Endothelial cell of umbilical vein (primary cell): ENCODE results near the gene TMEM233. TPM values are rescaled to one million over a fixed set of nuclear protein-coding genes. Genes with fewer than 3 reads are reported as not detected.

ENCODE experiments used
- BruUV-seq: library from RNA; stranded (reverse); fragments of 400-500 nt; replicated peaks from 2 replicates; lab custom pipeline; 2021; lab: Mats Ljungman, UMichigan
- CTCF ChIA-PET: fragments of 300-600, 350-600 bp; sonication (Branson Sonifier 250); formaldehyde crosslinking; loops from one replicate; lab custom pipeline; 2021; ENCODE audit warnings: antibody characterized with exemption, inconsistent platforms; lab: Charles Lee
- POLR2A ChIA-PET: fragments of 300-600, 350-600 bp; sonication (Branson Sonifier 250); formaldehyde crosslinking; loops from one replicate; lab custom pipeline; 2021; ENCODE audit warnings: antibody characterized with exemption, inconsistent platforms; lab: Charles Lee
- DNase-seq: peaks from one replicate; pipeline ENCODE4 v3.0.0-alpha.2; 2011; ENCODE audit warnings: low read depth, low spot score
- FAIRE-seq: peaks from 2 replicates; lab custom pipeline; 2011; peaks lifted over from hg19 to GRCh38; lab: Jason Lieb, UNC
- H2AFZ ChIP-seq: 2 replicates; pipeline ENCODE4 v1.6.0; 2012; ENCODE audit warnings: low read depth, low read length, control low read depth, inconsistent platforms
- H3K27ac ChIP-seq: 2 replicates; pipeline ENCODE4 v1.5.1; 2011; ENCODE audit warnings: low read depth, mild to moderate bottlenecking, control low read depth, low read length, moderate library complexity; ENCODE audit not compliant: insufficient read depth
- H3K27me3 ChIP-seq, 2 experiments: 2 replicates each; pipeline versions ENCODE4 v1.6.0 to v1.6.1; 2011; ENCODE audit warnings: low read length in 2 of 2, mixed read lengths in 1 of 2; ENCODE audit not compliant: control insufficient read depth in 2 of 2, insufficient read depth in 2 of 2
- H3K36me3 ChIP-seq, 2 experiments: 2 replicates in 1 of 2; 3 replicates in 1 of 2; pipeline ENCODE4 v1.5.1; 2011; ENCODE audit warnings: low read length in 2 of 2, mild to moderate bottlenecking in 1 of 2, moderate library complexity in 1 of 2; ENCODE audit not compliant: control insufficient read depth in 2 of 2, insufficient read depth in 2 of 2; ENCODE audit errors: extremely low read depth in 1 of 2
- H3K4me1 ChIP-seq: 3 replicates; pipeline ENCODE4 v1.5.1; 2011; ENCODE audit warnings: mild to moderate bottlenecking, low read length; ENCODE audit not compliant: control insufficient read depth, insufficient read depth; ENCODE audit errors: extremely low read depth
- H3K4me2 ChIP-seq: 2 replicates; pipeline ENCODE4 v1.6.1; 2011; ENCODE audit warnings: low read length, control low read depth, mixed read lengths; ENCODE audit not compliant: insufficient read depth
- H3K4me3 ChIP-seq, 3 experiments: fragments of 200-600 bp in 1 of 3; sonication (generic), shearing (Covaris generic) in 1 of 3; replicated peaks in 1 of 3; 2 replicates each; pipeline ENCODE4 v1.5.1; 2011 to 2016; ENCODE audit warnings: control low read depth in 3 of 3, low read length in 3 of 3, mild to moderate bottlenecking in 2 of 3, inconsistent platforms in 1 of 3, low read depth in 1 of 3, moderate library complexity in 1 of 3; ENCODE audit not compliant: insufficient read depth in 1 of 3
- H3K79me2 ChIP-seq: 2 replicates; pipeline ENCODE4 v1.6.0; 2012; ENCODE audit warnings: low read length, inconsistent platforms; ENCODE audit not compliant: control insufficient read depth, insufficient read depth
- H3K9ac ChIP-seq: replicated peaks from 2 replicates; pipeline ENCODE3; 2011; ENCODE audit warnings: low read length, control low read depth; ENCODE audit not compliant: insufficient read depth; ENCODE audit errors: extremely low read depth
- H3K9me1 ChIP-seq: replicated peaks from 3 replicates; pipeline ENCODE4 v1.6.0; 2011; ENCODE audit warnings: mild to moderate bottlenecking, low read length; ENCODE audit not compliant: control insufficient read depth, insufficient read depth; ENCODE audit errors: extremely low read depth
- H3K9me3 ChIP-seq: replicated peaks from 2 replicates; pipeline ENCODE4 v1.5.1; 2012; ENCODE audit warnings: low read length, inconsistent platforms; ENCODE audit not compliant: control insufficient read depth, insufficient read depth
- H4K20me1 ChIP-seq: replicated peaks from 2 replicates; pipeline ENCODE3; 2011; ENCODE audit warnings: mild to moderate bottlenecking, low read length; ENCODE audit not compliant: control insufficient read depth, insufficient read depth; ENCODE audit errors: extremely low read depth
- EZH2 ChIP-seq: IDR thresholded peaks from 2 replicates; pipeline ENCODE4 v1.6.1; 2012; ENCODE audit warnings: borderline replicate concordance, low read depth, mild to moderate bottlenecking, moderate library complexity, low read length, inconsistent platforms; ENCODE audit not compliant: severe bottlenecking
- FOS ChIP-seq: IDR thresholded peaks from 2 replicates; pipeline ENCODE4 v1.6.1; 2011; ENCODE audit warnings: mild to moderate bottlenecking, low read length, moderate library complexity, borderline replicate concordance; ENCODE audit not compliant: insufficient read depth
- GATA2 ChIP-seq: IDR thresholded peaks from 2 replicates; pipeline ENCODE4 v1.7.0; 2011; ENCODE audit warnings: low read depth, mild to moderate bottlenecking, moderate library complexity, mixed read lengths, low read length; ENCODE audit not compliant: insufficient read length, insufficient read depth
- JUN ChIP-seq: IDR thresholded peaks from 2 replicates; pipeline ENCODE4 v1.6.1; 2011; ENCODE audit warnings: borderline replicate concordance, low read depth; ENCODE audit not compliant: insufficient read length, insufficient read depth
- MAX ChIP-seq: IDR thresholded peaks from 2 replicates; pipeline ENCODE4 v1.6.1; 2011; ENCODE audit not compliant: insufficient read depth, insufficient read length
- MYC ChIP-seq: IDR thresholded peaks from one replicate; pipeline ENCODE4 v1.6.1; 2011; ENCODE audit warnings: mild to moderate bottlenecking, low read depth, low read length
- POLR2A ChIP-seq: IDR thresholded peaks from 2 replicates; pipeline ENCODE4 v1.6.1; 2012; ENCODE audit warnings: low read depth, mild to moderate bottlenecking, control low read depth, low read length
- POLR2AphosphoS5 ChIP-seq: IDR thresholded peaks from 2 replicates; pipeline ENCODE4 v1.6.1; 2012; ENCODE audit warnings: low read depth, mild to moderate bottlenecking, control low read depth, low read length, moderate library complexity; ENCODE audit not compliant: insufficient read depth
- dilution Hi-C: fragments of 300-500 bp; cut with MboI; formaldehyde crosslinking; loops from one replicate; pipeline ENCODE4 v1.15.0; 2019; ENCODE audit warnings: low sequenced_read_pairs; ENCODE audit not compliant: extremely low pct_ligation_motif_present
- intact Hi-C: fragments of 100-400 bp; cut with micrococcal nuclease; formaldehyde crosslinking; loops from one replicate; pipeline ENCODE4 v1.10.0; 2022
- polyA plus RNA-seq, 4 experiments: library from polyadenylated mRNA; depleted of rRNA in 3 of 4; stranded (reverse) in 3 of 4; unstranded in 1 of 4; fragments of >200 nt; gene quantifications; 2 replicates each; pipeline versions ENCODE4 v1.2.1 to v1.2.3, GENCODE V29; 2011 to 2012; ENCODE audit warnings: missing spikeins in 1 of 4
- total RNA-seq: library from RNA; stranded (reverse); gene quantifications from 2 replicates; pipeline ENCODE4 v1.2.3, GENCODE V29; 2021
- TF ChIP-seq, protein P1 (sequence below), 2 donors: IDR thresholded peaks; 1 replicate in 1 of 2; 2 replicates in 1 of 2; pipeline ENCODE4 v1.5.1; 2011; ENCODE audit warnings: low read length in 2 of 2, mild to moderate bottlenecking in 2 of 2, moderate library complexity in 2 of 2, control low read depth in 1 of 2, inconsistent platforms in 1 of 2, low read depth in 1 of 2; ENCODE audit not compliant: insufficient read depth in 1 of 2; ENCODE audit errors: extremely low read depth in 1 of 2

Gene TMEM233
- total and polyA plus RNA-seq, 2 donors (not counting 3 experiments of a cell fraction or from before 2014, with no cell fraction given): 0.01 TPM; not detected in 1

DNA sequence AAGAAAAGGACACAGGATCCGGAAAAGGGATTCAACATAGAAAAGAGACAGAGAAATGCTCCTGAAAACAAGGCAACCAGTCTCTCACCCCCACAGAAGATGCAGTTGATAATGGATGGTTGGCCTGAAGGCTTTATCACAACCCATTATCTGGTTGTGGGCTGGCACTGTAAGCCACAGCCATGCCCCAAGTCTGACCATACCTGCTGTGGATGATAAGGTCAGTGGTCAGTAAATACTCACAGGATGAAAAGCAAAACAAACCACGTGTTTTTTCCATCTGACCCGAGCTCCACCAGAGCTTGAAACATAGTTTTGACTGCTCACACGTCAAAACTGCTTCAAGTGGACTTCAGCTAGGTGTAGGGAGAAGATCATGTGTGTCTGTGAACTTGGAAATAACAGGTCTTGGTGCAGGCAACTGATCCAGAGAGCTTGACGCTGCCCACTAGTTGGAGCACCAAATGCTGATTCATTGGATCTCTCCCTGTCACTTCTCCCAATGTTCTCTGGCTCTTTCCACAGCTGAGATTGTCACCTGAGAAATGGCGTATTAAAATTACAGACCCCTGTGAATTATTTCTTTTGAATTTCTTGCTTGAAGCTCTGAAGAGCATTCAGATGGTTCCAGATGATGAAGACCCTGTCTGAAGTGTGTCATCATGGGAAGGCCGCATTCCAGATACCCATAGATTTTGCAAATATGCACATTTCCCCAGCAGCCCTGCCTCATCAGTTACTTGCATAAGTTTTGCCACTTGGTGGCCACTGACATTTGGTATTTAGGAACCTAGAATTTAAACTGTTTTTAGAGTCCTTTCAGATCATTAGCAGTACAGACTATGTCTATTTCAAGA lies 8.5 kb downstream of the TMEM233 start:
- no TSS peak for BruUV-seq
- dilution Hi-C loops: no loop called here
- TF ChIP-seq, protein P1, sequence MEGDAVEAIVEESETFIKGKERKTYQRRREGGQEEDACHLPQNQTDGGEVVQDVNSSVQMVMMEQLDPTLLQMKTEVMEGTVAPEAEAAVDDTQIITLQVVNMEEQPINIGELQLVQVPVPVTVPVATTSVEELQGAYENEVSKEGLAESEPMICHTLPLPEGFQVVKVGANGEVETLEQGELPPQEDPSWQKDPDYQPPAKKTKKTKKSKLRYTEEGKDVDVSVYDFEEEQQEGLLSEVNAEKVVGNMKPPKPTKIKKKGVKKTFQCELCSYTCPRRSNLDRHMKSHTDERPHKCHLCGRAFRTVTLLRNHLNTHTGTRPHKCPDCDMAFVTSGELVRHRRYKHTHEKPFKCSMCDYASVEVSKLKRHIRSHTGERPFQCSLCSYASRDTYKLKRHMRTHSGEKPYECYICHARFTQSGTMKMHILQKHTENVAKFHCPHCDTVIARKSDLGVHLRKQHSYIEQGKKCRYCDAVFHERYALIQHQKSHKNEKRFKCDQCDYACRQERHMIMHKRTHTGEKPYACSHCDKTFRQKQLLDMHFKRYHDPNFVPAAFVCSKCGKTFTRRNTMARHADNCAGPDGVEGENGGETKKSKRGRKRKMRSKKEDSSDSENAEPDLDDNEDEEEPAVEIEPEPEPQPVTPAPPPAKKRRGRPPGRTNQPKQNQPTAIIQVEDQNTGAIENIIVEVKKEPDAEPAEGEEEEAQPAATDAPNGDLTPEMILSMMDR (IDR thresholded peaks at IDR 0.05; ENCODE audit: extremely low read depth in 1 of 2, insufficient read depth in 1 of 2, low read depth in 1 of 2, low read length in 2 of 2): no peak
- no peak for TF ChIP-seq EZH2
- no peak for TF ChIP-seq MYC
- TF ChIP-seq FOS: no peak
- TF ChIP-seq POLR2A: no peak
- no peak for TF ChIP-seq GATA2
- no peak for TF ChIP-seq MAX
- TF ChIP-seq JUN: no peak
- TF ChIP-seq POLR2AphosphoS5: no peak

More for the DNA sequence above, 8.5 kb downstream of the TMEM233 start:
- intact Hi-C loops: no loop called here
- Histone ChIP-seq H3K36me3 (no peaks in the 10 kb centered on the region), H3K9ac (no peak overlapping the region), H3K79me2 (no peaks in the 10 kb centered on the region), H3K27ac (no peak overlapping the region), H3K4me2 (no peak overlapping the region), H3K9me3 (no peaks in the 10 kb centered on the region), H3K4me3 (no peak overlapping the region), H2AFZ (no peak overlapping the region), H3K4me1 (peaks cover under 1% of the 10 kb centered on the region), H3K9me1 (no peaks in the 10 kb centered on the region), H3K27me3 (no peaks in the 10 kb centered on the region), H4K20me1 (no peaks in the 10 kb centered on the region)
- FAIRE-seq: no peak
- ChIA-PET CTCF (interaction anchor here (1.1 to 2.3 kb wide), 4 partner anchors 11 to 57 kb away, joined by 3 to 10 read pairs (median 4); no protein-coding TSS in a partner anchor), POLR2A (no interaction called here)
- DNase-seq: no peak
